Left lung (tissue), 10 donors: ENCODE data around the gene ZNF366. TPM values are rescaled to one million over a fixed set of nuclear protein-coding genes. Genes with fewer than 3 reads are reported as not detected.

Source experiments
- ATAC-seq: fragments of 200-7000 bp; cut with Tn5 transposase; one replicate; pipeline ENCODE4 v1.9.1; 2020; ENCODE audit warnings: moderate library complexity
- DNase-seq, 4 donors: peaks; one replicate each; pipeline ENCODE4 v3.0.0-alpha.2; 2013 to 2020
- H3K27ac ChIP-seq, 2 donors: fragments of 200-600 bp; sonication (generic) in 1 of 2; one replicate each; pipeline versions ENCODE4 v1.5.0 to v1.8.0; 2020 to 2021
- H3K27me3 ChIP-seq, 2 donors: fragments of 200-600 bp; sonication (generic) in 1 of 2; one replicate each; pipeline versions ENCODE4 v1.5.0 to v1.8.0; 2020 to 2021
- H3K36me3 ChIP-seq, 2 donors: fragments of 200-600 bp; sonication (generic) in 1 of 2; one replicate each; pipeline versions ENCODE4 v1.5.0 to v1.8.0; 2020 to 2021
- H3K4me1 ChIP-seq, 2 donors: fragments of 200-600 bp; one replicate each; pipeline ENCODE4 v1.8.0; 2021
- H3K4me3 ChIP-seq, 2 donors: fragments of 200-600 bp; sonication (generic) in 1 of 2; one replicate each; pipeline versions ENCODE4 v1.5.0 to v1.8.0; 2020 to 2021; ENCODE audit warnings: mild to moderate bottlenecking in 1 of 2
- H3K9me3 ChIP-seq, 2 donors: fragments of 200-600 bp; sonication (generic) in 1 of 2; one replicate each; pipeline versions ENCODE4 v1.5.0 to v1.8.0; 2020 to 2021
- CTCF ChIP-seq, 2 donors: fragments of 200-600 bp; sonication (generic) in 1 of 2; IDR thresholded peaks; one replicate each; pipeline versions ENCODE4 v1.5.0 to v1.8.0; 2021; ENCODE audit warnings: antibody characterized with exemption in 2 of 2
- intact Hi-C, 2 donors: fragments of 100-400 bp; cut with DNase I; formaldehyde crosslinking; loops; one replicate each; pipeline versions ENCODE4 v1.11.2 to v1.14.2; 2022
- polyA plus RNA-seq, 6 donors: library from polyadenylated mRNA; unstranded; fragments of 120-200 nt; gene quantifications; one replicate each; pipeline ENCODE4 v1.2.1, GENCODE V29; 2013; ENCODE audit not compliant: insufficient read length in 6 of 6
- total RNA-seq, 2 donors: library from RNA; stranded (reverse); fragmentation: NEBNext Ultra II Directional; extraction: Animal tissue kit (Norgen Biotek cat#: 25700); gene quantifications; one replicate each; pipeline ENCODE4 v1.2.1, GENCODE V29; 2021
- donor health status: DM: no; HTN: yes; CAD: no.
- donor health status: DM: no; HTN: no; CAD: no.

The ZNF366 gene
- total and polyA plus RNA-seq, 8 donors: 3.2 to 5.6 (median 4.0) TPM

GRCh38 chr5:72541501-72542225 is 34.5 kb upstream of the ZNF366 start:
- ATAC-seq (no peak), DNase-seq (no peak)
- TF ChIP-seq CTCF (IDR thresholded peaks at IDR 0.05): no peak
- intact Hi-C loops: no loop called here
- no peaks in the 10 kb centered on the region for H3K36me3 ChIP-seq
- no peak overlapping the region for H3K27ac ChIP-seq
- no peaks in the 10 kb centered on the region for H3K27me3 ChIP-seq
- H3K9me3 ChIP-seq: peaks cover 0 to 14% of the 10 kb centered on the region in 2 donors
- no peaks in the 10 kb centered on the region for H3K4me1 ChIP-seq
- no peak overlapping the region for H3K4me3 ChIP-seq

- DNase-seq (no peak), ATAC-seq (no peak)
- H3K4me1 ChIP-seq: no peaks in the 10 kb centered on the region
- no peaks in the 10 kb centered on the region for H3K27me3 ChIP-seq
- H3K9me3 ChIP-seq: peaks cover 0 to 9% of the 10 kb centered on the region in 2 donors
- TF ChIP-seq CTCF (IDR thresholded peaks at IDR 0.05): no peak
- intact Hi-C loops: no loop called here
- no peak overlapping the region for H3K4me3 ChIP-seq
- no peaks in the 10 kb centered on the region for H3K36me3 ChIP-seq
- H3K27ac ChIP-seq: no peak overlapping the region
Measured at GRCh38 chr5:72540759-72541438, 33.7 kb upstream of the ZNF366 start.

- no peak for TF ChIP-seq CTCF (IDR thresholded peaks at IDR 0.05)
- Histone ChIP-seq H3K36me3 (no peaks in the 10 kb centered on the region), H3K27ac (no peak overlapping the region), H3K4me3 (no peak overlapping the region), H3K27me3 (no peaks in the 10 kb centered on the region), H3K4me1 (no peaks in the 10 kb centered on the region), H3K9me3 (no peaks in the 10 kb centered on the region)
- no peak for DNase-seq
- ATAC-seq: no peak
- intact Hi-C loops: no loop called here
Measured at GRCh38 chr5:72539726-72540125, 32.5 kb upstream of the ZNF366 start.

GRCh38 chr5:72539038-72539437 is 31.8 kb upstream of the ZNF366 start:
- Histone ChIP-seq H3K27me3 (no peaks in the 10 kb centered on the region), H3K4me3 (no peak overlapping the region), H3K36me3 (no peaks in the 10 kb centered on the region), H3K27ac (no peak overlapping the region), H3K4me1 (no peaks in the 10 kb centered on the region), H3K9me3 (no peaks in the 10 kb centered on the region)
- no peak for TF ChIP-seq CTCF (IDR thresholded peaks at IDR 0.05)
- ATAC-seq (no peak), DNase-seq (no peak)
- intact Hi-C loops: no loop called here

- Histone ChIP-seq H3K9me3 (no peaks in the 10 kb centered on the region), H3K4me3 (no peak overlapping the region), H3K4me1 (no peaks in the 10 kb centered on the region), H3K27me3 (no peaks in the 10 kb centered on the region), H3K27ac (no peak overlapping the region), H3K36me3 (no peaks in the 10 kb centered on the region)
- intact Hi-C loops: no loop called here
- no peak for TF ChIP-seq CTCF (IDR thresholded peaks at IDR 0.05)
- ATAC-seq (no peak), DNase-seq (no peak)
Measured at GRCh38 chr5:72537166-72537565, 30.0 kb upstream of the ZNF366 start.
